ENCODE results near the gene GADD45B.

GADD45B gene

GRCh38 chr19:2433854-2434253, 42.1 kb upstream of the GADD45B start:
- no peak overlapping the region for H3K27ac ChIP-seq (ENCODE audit: low read length)
- H3K4me1 ChIP-seq (ENCODE audit: control insufficient read depth, insufficient read depth, low read length), result peaks cover 3% of the 10 kb centered on the region
- no peak overlapping the region for H3K9ac ChIP-seq (ENCODE audit: low read length in 2 of 2)
- H3K4me3 ChIP-seq (ENCODE audit: low read length in 2 of 2), result no peak overlapping the region
- H3K9me3 ChIP-seq (ENCODE audit: control insufficient read depth in 2 of 2, low read length in 2 of 2), result no peaks in the 10 kb centered on the region
- H3K27me3 ChIP-seq (ENCODE audit: control insufficient read depth in 1 of 2, insufficient read depth in 2 of 2, low read length in 2 of 2), result no peaks in the 10 kb centered on the region
- peaks cover 10 to 18% of the 10 kb centered on the region in 2 donors for H3K36me3 ChIP-seq (ENCODE audit: control insufficient read depth in 2 of 2, insufficient read depth in 2 of 2, low read length in 2 of 2)

- H3K4me1 ChIP-seq (ENCODE audit: control insufficient read depth, insufficient read depth, low read length), result no peaks in the 10 kb centered on the region
- H3K36me3 ChIP-seq (ENCODE audit: control insufficient read depth in 2 of 2, insufficient read depth in 2 of 2, low read length in 2 of 2), result peaks cover 10 to 19% of the 10 kb centered on the region in 2 donors
- no peak overlapping the region for H3K27ac ChIP-seq (ENCODE audit: low read length)
These were observed 41.7 kb upstream of the GADD45B start for GRCh38 chr19:2434267-2434666.

GRCh38 chr19:2434721-2435265, 41.1 kb upstream of the GADD45B start:
- no peak overlapping the region for H3K27ac ChIP-seq (ENCODE audit: low read length)
- H3K4me3 ChIP-seq (ENCODE audit: low read length in 2 of 2), result no peak overlapping the region
- no peaks in the 10 kb centered on the region for H3K4me1 ChIP-seq (ENCODE audit: control insufficient read depth, insufficient read depth, low read length)
- no peaks in the 10 kb centered on the region for H3K9me3 ChIP-seq (ENCODE audit: control insufficient read depth in 2 of 2, low read length in 2 of 2)
- no peak overlapping the region for H3K9ac ChIP-seq (ENCODE audit: low read length in 2 of 2)
- peaks cover 10 to 21% of the 10 kb centered on the region in 2 donors for H3K36me3 ChIP-seq (ENCODE audit: control insufficient read depth in 2 of 2, insufficient read depth in 2 of 2, low read length in 2 of 2)
- no peaks in the 10 kb centered on the region for H3K27me3 ChIP-seq (ENCODE audit: control insufficient read depth in 1 of 2, insufficient read depth in 2 of 2, low read length in 2 of 2)

More at GRCh38 chr19:2434267-2434666, 41.7 kb upstream of the GADD45B start:
- Histone ChIP-seq H3K9ac (ENCODE audit: low read length in 2 of 2) (no peak overlapping the region), H3K9me3 (ENCODE audit: control insufficient read depth in 2 of 2, low read length in 2 of 2) (no peaks in the 10 kb centered on the region), H3K27me3 (ENCODE audit: control insufficient read depth in 1 of 2, insufficient read depth in 2 of 2, low read length in 2 of 2) (no peaks in the 10 kb centered on the region), H3K4me3 (ENCODE audit: low read length in 2 of 2) (no peak overlapping the region)

- no peak overlapping the region for H3K4me3 ChIP-seq (ENCODE audit: low read length in 2 of 2)
- no peaks in the 10 kb centered on the region for H3K27me3 ChIP-seq (ENCODE audit: control insufficient read depth in 1 of 2, insufficient read depth in 2 of 2, low read length in 2 of 2)
- H3K36me3 ChIP-seq (ENCODE audit: control insufficient read depth in 2 of 2, insufficient read depth in 2 of 2, low read length in 2 of 2), result peaks cover 6 to 19% of the 10 kb centered on the region in 2 donors
- no peak overlapping the region for H3K27ac ChIP-seq (ENCODE audit: low read length)
- H3K9me3 ChIP-seq (ENCODE audit: control insufficient read depth in 2 of 2, low read length in 2 of 2), result no peaks in the 10 kb centered on the region
- H3K4me1 ChIP-seq (ENCODE audit: control insufficient read depth, insufficient read depth, low read length), result no peaks in the 10 kb centered on the region
- no peak overlapping the region for H3K9ac ChIP-seq (ENCODE audit: low read length in 2 of 2)
These were observed 39.5 kb upstream of the GADD45B start for GRCh38 chr19:2436384-2436783.

- Histone ChIP-seq H3K27me3 (ENCODE audit: control insufficient read depth in 1 of 2, insufficient read depth in 2 of 2, low read length in 2 of 2) (no peaks in the 10 kb centered on the region), H3K4me3 (ENCODE audit: low read length in 2 of 2) (no peak overlapping the region), H3K4me1 (ENCODE audit: control insufficient read depth, insufficient read depth, low read length) (no peaks in the 10 kb centered on the region), H3K27ac (ENCODE audit: low read length) (no peak overlapping the region), H3K9me3 (ENCODE audit: control insufficient read depth in 2 of 2, low read length in 2 of 2) (no peaks in the 10 kb centered on the region), H3K9ac (ENCODE audit: low read length in 2 of 2) (no peak overlapping the region), H3K36me3 (ENCODE audit: control insufficient read depth in 2 of 2, insufficient read depth in 2 of 2, low read length in 2 of 2) (peaks cover 4 to 16% of the 10 kb centered on the region in 2 donors)
These were observed 39.0 kb upstream of the GADD45B start for GRCh38 chr19:2436926-2437325.

GRCh38 chr19:2438178-2438577, 37.7 kb upstream of the GADD45B start:
- Histone ChIP-seq H3K9ac (ENCODE audit: low read length in 2 of 2) (no peak overlapping the region), H3K4me1 (ENCODE audit: control insufficient read depth, insufficient read depth, low read length) (no peaks in the 10 kb centered on the region), H3K9me3 (ENCODE audit: control insufficient read depth in 2 of 2, low read length in 2 of 2) (no peaks in the 10 kb centered on the region), H3K27me3 (ENCODE audit: control insufficient read depth in 1 of 2, insufficient read depth in 2 of 2, low read length in 2 of 2) (no peaks in the 10 kb centered on the region), H3K36me3 (ENCODE audit: control insufficient read depth in 2 of 2, insufficient read depth in 2 of 2, low read length in 2 of 2) (peaks cover 7 to 18% of the 10 kb centered on the region in 2 donors), H3K27ac (ENCODE audit: low read length) (no peak overlapping the region), H3K4me3 (ENCODE audit: low read length in 2 of 2) (no peak overlapping the region)

- Histone ChIP-seq H3K9ac (ENCODE audit: low read length in 2 of 2) (no peak overlapping the region), H3K4me3 (ENCODE audit: low read length in 2 of 2) (no peak overlapping the region), H3K27ac (ENCODE audit: low read length) (no peak overlapping the region), H3K36me3 (ENCODE audit: control insufficient read depth in 2 of 2, insufficient read depth in 2 of 2, low read length in 2 of 2) (peaks cover 11 to 13% of the 10 kb centered on the region in 2 donors), H3K9me3 (ENCODE audit: control insufficient read depth in 2 of 2, low read length in 2 of 2) (no peaks in the 10 kb centered on the region), H3K4me1 (ENCODE audit: control insufficient read depth, insufficient read depth, low read length) (no peaks in the 10 kb centered on the region), H3K27me3 (ENCODE audit: control insufficient read depth in 1 of 2, insufficient read depth in 2 of 2, low read length in 2 of 2) (no peaks in the 10 kb centered on the region)
These were observed 35.4 kb upstream of the GADD45B start for GRCh38 chr19:2440515-2440914.

GRCh38 chr19:2441096-2441752, 34.7 kb upstream of the GADD45B start:
- Histone ChIP-seq H3K9ac (ENCODE audit: low read length in 2 of 2) (no peak overlapping the region), H3K27ac (ENCODE audit: low read length) (no peak overlapping the region), H3K27me3 (ENCODE audit: control insufficient read depth in 1 of 2, insufficient read depth in 2 of 2, low read length in 2 of 2) (no peaks in the 10 kb centered on the region), H3K4me1 (ENCODE audit: control insufficient read depth, insufficient read depth, low read length) (no peaks in the 10 kb centered on the region), H3K4me3 (ENCODE audit: low read length in 2 of 2) (no peak overlapping the region), H3K36me3 (ENCODE audit: control insufficient read depth in 2 of 2, insufficient read depth in 2 of 2, low read length in 2 of 2) (peaks cover 11 to 13% of the 10 kb centered on the region in 2 donors), H3K9me3 (ENCODE audit: control insufficient read depth in 2 of 2, low read length in 2 of 2) (no peaks in the 10 kb centered on the region)

GRCh38 chr19:2443116-2443784, 32.7 kb upstream of the GADD45B start:
- Histone ChIP-seq H3K4me1 (ENCODE audit: control insufficient read depth, insufficient read depth, low read length) (no peaks in the 10 kb centered on the region), H3K9ac (ENCODE audit: low read length in 2 of 2) (no peak overlapping the region), H3K27me3 (ENCODE audit: control insufficient read depth in 1 of 2, insufficient read depth in 2 of 2, low read length in 2 of 2) (no peaks in the 10 kb centered on the region), H3K36me3 (ENCODE audit: control insufficient read depth in 2 of 2, insufficient read depth in 2 of 2, low read length in 2 of 2) (peaks cover 6 to 8% of the 10 kb centered on the region in 2 donors), H3K4me3 (ENCODE audit: low read length in 2 of 2) (no peak overlapping the region), H3K27ac (ENCODE audit: low read length) (no peak overlapping the region), H3K9me3 (ENCODE audit: control insufficient read depth in 2 of 2, low read length in 2 of 2) (no peaks in the 10 kb centered on the region)

GRCh38 chr19:2443785-2444182, 32.1 kb upstream of the GADD45B start:
- H3K9ac ChIP-seq (ENCODE audit: low read length in 2 of 2), result no peak overlapping the region
- H3K4me1 ChIP-seq (ENCODE audit: control insufficient read depth, insufficient read depth, low read length), result no peaks in the 10 kb centered on the region
- no peak overlapping the region for H3K27ac ChIP-seq (ENCODE audit: low read length)
- no peak overlapping the region for H3K4me3 ChIP-seq (ENCODE audit: low read length in 2 of 2)
- H3K27me3 ChIP-seq (ENCODE audit: control insufficient read depth in 1 of 2, insufficient read depth in 2 of 2, low read length in 2 of 2), result no peaks in the 10 kb centered on the region
- peaks cover 5 to 6% of the 10 kb centered on the region in 2 donors for H3K36me3 ChIP-seq (ENCODE audit: control insufficient read depth in 2 of 2, insufficient read depth in 2 of 2, low read length in 2 of 2)
- no peaks in the 10 kb centered on the region for H3K9me3 ChIP-seq (ENCODE audit: control insufficient read depth in 2 of 2, low read length in 2 of 2)
